ENCODE results near the gene SPAG8. TPM values are rescaled to one million over a fixed set of nuclear protein-coding genes. Genes with fewer than 3 reads are reported as not detected.

The SPAG8 gene
- polyA plus RNA-seq, 2 of the 4 experiments (the other 2 are of a cell fraction): 0.31 to 0.45 TPM

- ChIA-PET CTCF (interaction anchor here (0.6 to 9.2 kb wide), 9 partner anchors 8 to 76 kb away, joined by 3 to 59 read pairs (median 4); partner anchors contain the start of genes FAM221B and TMEM8B), POLR2A (interaction anchor here (1.2 kb wide), 1 partner anchor 21 kb away, joined by 4 read pairs; the partner anchor contains the start of gene HINT2)
- no peaks in the 10 kb centered on the region for H3K4me1 ChIP-seq
- no peak for DNase-seq (ENCODE audit: low read depth in 1 of 2, low spot score in 1 of 2)
- TF ChIP-seq CBX8 (IDR thresholded peaks at IDR 0.05) (no peak), MAFK (IDR thresholded peaks at IDR 0.05; ENCODE audit: partially characterized antibody) (no peak), RAD21 (conservative IDR thresholded peaks at IDR 0.05 in 1 of 2, IDR thresholded peaks at IDR 0.05 in 1 of 2) (0 out of 5 replicates have a peak, but pooled peaks of 1 of the 2 experiments have one; percentile 22), GATA3 (IDR thresholded peaks at IDR 0.05; ENCODE audit: borderline replicate concordance) (no peak), SREBF2 (IDR thresholded peaks at IDR 0.05) (no peak)
- FAIRE-seq: no peak
- peak in 1 of 2 experiments; percentile 75; a peak in 3 of 6 replicates for ATAC-seq
- WGBS (ENCODE audit: missing lambda C conversion rate): 91% methylated on average over 3 of the region's 3 CpGs
- no peak overlapping the region for H3K27ac ChIP-seq
- no peak overlapping the region for H3K4me2 ChIP-seq
- H3K4me3 ChIP-seq: no peak overlapping the region
- no peaks in the 10 kb centered on the region for H3K9me3 ChIP-seq
These were observed 23.2 kb upstream of the SPAG8 start for GRCh38 chr9:35835216-35835632.

GRCh38 chr9:35834260-35835215 lies 22.5 kb upstream of the SPAG8 start:
- WGBS (ENCODE audit: missing lambda C conversion rate): 87% methylated on average over 14 of the region's 14 CpGs
- POLR2A ChIA-PET: interaction anchor here (1.2 kb wide), 1 partner anchor 20 kb away, joined by 4 read pairs; the partner anchor contains the start of gene HINT2
- Histone ChIP-seq H3K4me1 (peaks cover 4% of the 10 kb centered on the region; the same call in 2 of the 3 replicates), H3K4me3 (no peak overlapping the region), H3K9me3 (no peaks in the 10 kb centered on the region), H3K27ac (no peak overlapping the region), H3K4me2 (no peak overlapping the region)
- TF ChIP-seq TFCP2L1 (CRISPR knock-in tag; IDR thresholded peaks at IDR 0.05) (no peak), GATA3 (IDR thresholded peaks at IDR 0.05; ENCODE audit: borderline replicate concordance) (no peak), FOSL2 (IDR thresholded peaks at IDR 0.05) (no peak), FOSL2 (CRISPR knock-in tag; IDR thresholded peaks at IDR 0.05) (no peak), EHF (CRISPR knock-in tag; IDR thresholded peaks at IDR 0.05) (no peak), RCOR1 (IDR thresholded peaks at IDR 0.05; ENCODE audit: low read depth, low read length) (no peak), POLR2A (IDR thresholded peaks at IDR 0.05; ENCODE audit: low read length) (no peak), KDM1A (IDR thresholded peaks at IDR 0.05; ENCODE audit: low read depth) (no peak), NR3C1 (IDR thresholded peaks at IDR 0.05) (no peak), EP300 (IDR thresholded peaks at IDR 0.05) (no peak), MAZ (IDR thresholded peaks at IDR 0.05; ENCODE audit: borderline replicate concordance, low read depth, low read length) (no peak), ATOH8 (CRISPR knock-in tag; IDR thresholded peaks at IDR 0.05; ENCODE audit: low read depth) (no peak), CBX8 (IDR thresholded peaks at IDR 0.05) (no peak), SREBF2 (IDR thresholded peaks at IDR 0.05) (no peak), CHD2 (IDR thresholded peaks at IDR 0.05; ENCODE audit: low read length, partially characterized antibody) (no peak), CHD4 (IDR thresholded peaks at IDR 0.05; ENCODE audit: borderline replicate concordance) (no peak), USF2 (IDR thresholded peaks at IDR 0.05) (no peak), KDM5A (IDR thresholded peaks at IDR 0.05) (no peak), PHF8 (IDR thresholded peaks at IDR 0.05; ENCODE audit: borderline replicate concordance, low read depth) (no peak), HOXB5 (CRISPR knock-in tag; IDR thresholded peaks at IDR 0.05) (no peak), HMGXB4 (CRISPR knock-in tag; IDR thresholded peaks at IDR 0.05; ENCODE audit: borderline replicate concordance) (no peak)
- DNase-seq (ENCODE audit: low read depth in 1 of 2, low spot score in 1 of 2): no peak
- no peak for ATAC-seq
- no peak for FAIRE-seq
- CTCF ChIA-PET: interaction anchor here (0.6 to 9.2 kb wide), 5 partner anchors 8 to 48 kb away, joined by 3 to 59 read pairs (median 8); partner anchors contain the start of genes FAM221B and TMEM8B
